ENCODE data around the gene C11orf87.

Gene C11orf87

DNA sequence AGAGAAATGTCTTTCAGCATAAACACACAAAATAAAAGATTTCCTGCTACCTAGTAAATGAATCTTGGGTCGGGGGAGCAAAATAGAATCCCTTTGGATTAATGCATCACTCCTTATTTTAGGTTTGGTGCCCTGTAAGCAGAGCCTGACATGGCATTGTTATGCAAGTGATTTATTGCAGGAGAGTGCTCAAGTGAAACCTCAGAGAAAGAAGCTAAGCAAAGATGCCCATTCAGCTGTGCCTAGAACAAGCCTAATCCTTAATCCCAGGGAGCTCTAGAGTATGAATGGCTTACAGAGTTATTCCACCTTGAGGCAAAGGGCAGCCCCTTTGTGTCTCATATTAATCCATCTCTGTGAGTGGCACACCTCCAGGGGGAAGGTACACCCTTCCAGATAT, 21.1 kb downstream of the C11orf87 start:
- DNase-seq (ENCODE audit: low read depth), result no peak

DNA sequence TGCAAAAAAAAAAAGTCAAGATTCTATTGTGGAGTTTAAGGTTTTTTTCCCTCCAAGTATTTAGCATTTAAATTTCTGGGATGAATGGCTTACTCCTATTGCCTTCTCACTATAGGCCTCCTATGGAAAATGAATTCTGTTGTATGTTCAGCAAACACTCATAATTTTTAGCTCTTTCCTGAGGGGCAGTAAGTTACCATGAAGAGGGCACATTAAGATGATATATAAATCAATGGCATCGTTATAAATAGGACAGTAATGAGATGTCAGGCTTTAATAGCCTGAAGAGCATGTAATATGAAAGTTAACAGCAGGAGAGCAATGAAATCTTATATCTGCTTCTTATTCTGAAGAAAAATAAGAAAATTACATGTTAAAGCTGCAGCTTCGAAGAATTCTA, 32.9 kb downstream of the C11orf87 start:
- no peak for DNase-seq (ENCODE audit: low read depth)
